Endothelial cell of umbilical vein (primary cell): Measurements from ENCODE around the gene DCP2. TPM values are rescaled to one million over a fixed set of nuclear protein-coding genes. Genes with fewer than 3 reads are reported as not detected.

ENCODE experiments used
- BruUV-seq: library from RNA; stranded (reverse); fragments of 400-500 nt; replicated peaks from 2 replicates; lab custom pipeline; 2021; lab: Mats Ljungman, UMichigan
- CTCF ChIA-PET: fragments of 300-600, 350-600 bp; sonication (Branson Sonifier 250); formaldehyde crosslinking; loops from one replicate; lab custom pipeline; 2021; ENCODE audit warnings: antibody characterized with exemption, inconsistent platforms; lab: Charles Lee
- POLR2A ChIA-PET: fragments of 300-600, 350-600 bp; sonication (Branson Sonifier 250); formaldehyde crosslinking; loops from one replicate; lab custom pipeline; 2021; ENCODE audit warnings: antibody characterized with exemption, inconsistent platforms; lab: Charles Lee
- DNase-seq: peaks from one replicate; pipeline ENCODE4 v3.0.0-alpha.2; 2011; ENCODE audit warnings: low read depth, low spot score
- FAIRE-seq: peaks from 2 replicates; lab custom pipeline; 2011; peaks lifted over from hg19 to GRCh38; lab: Jason Lieb, UNC
- H2AFZ ChIP-seq: 2 replicates; pipeline ENCODE4 v1.6.0; 2012; ENCODE audit warnings: low read depth, low read length, control low read depth, inconsistent platforms
- H3K27ac ChIP-seq: 2 replicates; pipeline ENCODE4 v1.5.1; 2011; ENCODE audit warnings: low read depth, mild to moderate bottlenecking, control low read depth, low read length, moderate library complexity; ENCODE audit not compliant: insufficient read depth
- H3K27me3 ChIP-seq, 2 experiments: 2 replicates each; pipeline versions ENCODE4 v1.6.0 to v1.6.1; 2011; ENCODE audit warnings: low read length in 2 of 2, mixed read lengths in 1 of 2; ENCODE audit not compliant: control insufficient read depth in 2 of 2, insufficient read depth in 2 of 2
- H3K36me3 ChIP-seq, 2 experiments: 2 replicates in 1 of 2; 3 replicates in 1 of 2; pipeline ENCODE4 v1.5.1; 2011; ENCODE audit warnings: low read length in 2 of 2, mild to moderate bottlenecking in 1 of 2, moderate library complexity in 1 of 2; ENCODE audit not compliant: control insufficient read depth in 2 of 2, insufficient read depth in 2 of 2; ENCODE audit errors: extremely low read depth in 1 of 2
- H3K4me1 ChIP-seq: 3 replicates; pipeline ENCODE4 v1.5.1; 2011; ENCODE audit warnings: mild to moderate bottlenecking, low read length; ENCODE audit not compliant: control insufficient read depth, insufficient read depth; ENCODE audit errors: extremely low read depth
- H3K4me2 ChIP-seq: 2 replicates; pipeline ENCODE4 v1.6.1; 2011; ENCODE audit warnings: low read length, control low read depth, mixed read lengths; ENCODE audit not compliant: insufficient read depth
- H3K4me3 ChIP-seq, 3 experiments: fragments of 200-600 bp in 1 of 3; sonication (generic), shearing (Covaris generic) in 1 of 3; replicated peaks in 1 of 3; 2 replicates each; pipeline ENCODE4 v1.5.1; 2011 to 2016; ENCODE audit warnings: control low read depth in 3 of 3, low read length in 3 of 3, mild to moderate bottlenecking in 2 of 3, inconsistent platforms in 1 of 3, low read depth in 1 of 3, moderate library complexity in 1 of 3; ENCODE audit not compliant: insufficient read depth in 1 of 3
- H3K79me2 ChIP-seq: 2 replicates; pipeline ENCODE4 v1.6.0; 2012; ENCODE audit warnings: low read length, inconsistent platforms; ENCODE audit not compliant: control insufficient read depth, insufficient read depth
- H3K9ac ChIP-seq: replicated peaks from 2 replicates; pipeline ENCODE3; 2011; ENCODE audit warnings: low read length, control low read depth; ENCODE audit not compliant: insufficient read depth; ENCODE audit errors: extremely low read depth
- H3K9me1 ChIP-seq: replicated peaks from 3 replicates; pipeline ENCODE4 v1.6.0; 2011; ENCODE audit warnings: mild to moderate bottlenecking, low read length; ENCODE audit not compliant: control insufficient read depth, insufficient read depth; ENCODE audit errors: extremely low read depth
- H3K9me3 ChIP-seq: replicated peaks from 2 replicates; pipeline ENCODE4 v1.5.1; 2012; ENCODE audit warnings: low read length, inconsistent platforms; ENCODE audit not compliant: control insufficient read depth, insufficient read depth
- H4K20me1 ChIP-seq: replicated peaks from 2 replicates; pipeline ENCODE3; 2011; ENCODE audit warnings: mild to moderate bottlenecking, low read length; ENCODE audit not compliant: control insufficient read depth, insufficient read depth; ENCODE audit errors: extremely low read depth
- CTCF ChIP-seq, 2 donors: IDR thresholded peaks; 1 replicate in 1 of 2; 2 replicates in 1 of 2; pipeline ENCODE4 v1.5.1; 2011; ENCODE audit warnings: low read length in 2 of 2, mild to moderate bottlenecking in 2 of 2, moderate library complexity in 2 of 2, control low read depth in 1 of 2, inconsistent platforms in 1 of 2, low read depth in 1 of 2; ENCODE audit not compliant: insufficient read depth in 1 of 2; ENCODE audit errors: extremely low read depth in 1 of 2
- GATA2 ChIP-seq: IDR thresholded peaks from 2 replicates; pipeline ENCODE4 v1.7.0; 2011; ENCODE audit warnings: low read depth, mild to moderate bottlenecking, moderate library complexity, mixed read lengths, low read length; ENCODE audit not compliant: insufficient read length, insufficient read depth
- JUN ChIP-seq: IDR thresholded peaks from 2 replicates; pipeline ENCODE4 v1.6.1; 2011; ENCODE audit warnings: borderline replicate concordance, low read depth; ENCODE audit not compliant: insufficient read length, insufficient read depth
- dilution Hi-C: fragments of 300-500 bp; cut with MboI; formaldehyde crosslinking; loops from one replicate; pipeline ENCODE4 v1.15.0; 2019; ENCODE audit warnings: low sequenced_read_pairs; ENCODE audit not compliant: extremely low pct_ligation_motif_present
- intact Hi-C: fragments of 100-400 bp; cut with micrococcal nuclease; formaldehyde crosslinking; loops from one replicate; pipeline ENCODE4 v1.10.0; 2022
- polyA plus RNA-seq, 4 experiments: library from polyadenylated mRNA; depleted of rRNA in 3 of 4; stranded (reverse) in 3 of 4; unstranded in 1 of 4; fragments of >200 nt; gene quantifications; 2 replicates each; pipeline versions ENCODE4 v1.2.1 to v1.2.3, GENCODE V29; 2011 to 2012; ENCODE audit warnings: missing spikeins in 1 of 4
- total RNA-seq: library from RNA; stranded (reverse); gene quantifications from 2 replicates; pipeline ENCODE4 v1.2.3, GENCODE V29; 2021

Gene DCP2
- total and polyA plus RNA-seq, 2 donors (not counting 3 experiments of a cell fraction or from before 2014, with no cell fraction given): 11.3 to 60.0 TPM

- no peak for FAIRE-seq
- TF ChIP-seq JUN (peak; percentile 18), GATA2 (no peak)
- BruUV-seq: no TSS peak
- Histone ChIP-seq H3K27ac (no peak overlapping the region), H3K4me3 (peak overlapping the region in 1 of 3 experiments; percentile 99), H3K9ac (peak overlapping the region; percentile 30), H3K79me2 (peaks cover 72% of the 10 kb centered on the region), H4K20me1 (peaks cover 3% of the 10 kb centered on the region), H3K9me3 (no peaks in the 10 kb centered on the region), H3K4me1 (peaks cover 21% of the 10 kb centered on the region), H3K4me2 (peak overlapping the region; percentile 99), H3K27me3 (no peaks in the 10 kb centered on the region), H3K36me3 (no peaks in the 10 kb centered on the region), H2AFZ (no peak overlapping the region), H3K9me1 (no peaks in the 10 kb centered on the region)
- intact Hi-C loops (no loop called here), dilution Hi-C loops (no loop called here)
- DNase-seq: peak; percentile 17
- POLR2A ChIA-PET: no interaction called here
- CTCF ChIA-PET: interaction anchor here (0.7 to 1.5 kb wide), 6 partner anchors 8 to 627 kb away, joined by 3 to 11 read pairs (median 4); no protein-coding TSS in a partner anchor
These were observed 2.2 kb downstream of the DCP2 start for GRCh38 chr5:112978836-112979235.

- ChIA-PET CTCF (interaction anchor here (1.4 to 1.5 kb wide), 2 partner anchors 12 to 16 kb away, joined by 5 to 11 read pairs; no protein-coding TSS in a partner anchor), POLR2A (no interaction called here)
- no peak for TF ChIP-seq GATA2
- TF ChIP-seq CTCF (IDR thresholded peaks at IDR 0.05; ENCODE audit: extremely low read depth in 1 of 2, insufficient read depth in 1 of 2, low read depth in 1 of 2, low read length in 2 of 2): no peak
- no peak for FAIRE-seq
- dilution Hi-C loops (no loop called here), intact Hi-C loops (no loop called here)
- Histone ChIP-seq H3K36me3 (no peaks in the 10 kb centered on the region), H3K4me1 (peaks cover 21% of the 10 kb centered on the region), H3K79me2 (peaks cover 80% of the 10 kb centered on the region), H3K27me3 (no peaks in the 10 kb centered on the region), H2AFZ (no peak overlapping the region), H3K9me1 (no peaks in the 10 kb centered on the region), H3K27ac (no peak overlapping the region), H3K9me3 (no peaks in the 10 kb centered on the region), H3K4me3 (peak overlapping the region in 1 of 3 experiments; percentile 99), H3K4me2 (peak overlapping the region; percentile 99), H4K20me1 (peaks cover 3% of the 10 kb centered on the region), H3K9ac (no peak overlapping the region)
- no TSS peak for BruUV-seq
- peak; percentile 27 for DNase-seq
These were observed 3.1 kb downstream of the DCP2 start for GRCh38 chr5:112979723-112980122.
